Measurements from ENCODE around the gene MLST8.
"Not testable (repeated sequence)": the region's sequence is repeated elsewhere in the genome, so short reads cannot be mapped to it uniquely, and the experiment has no call there.

Gene MLST8

DNA sequence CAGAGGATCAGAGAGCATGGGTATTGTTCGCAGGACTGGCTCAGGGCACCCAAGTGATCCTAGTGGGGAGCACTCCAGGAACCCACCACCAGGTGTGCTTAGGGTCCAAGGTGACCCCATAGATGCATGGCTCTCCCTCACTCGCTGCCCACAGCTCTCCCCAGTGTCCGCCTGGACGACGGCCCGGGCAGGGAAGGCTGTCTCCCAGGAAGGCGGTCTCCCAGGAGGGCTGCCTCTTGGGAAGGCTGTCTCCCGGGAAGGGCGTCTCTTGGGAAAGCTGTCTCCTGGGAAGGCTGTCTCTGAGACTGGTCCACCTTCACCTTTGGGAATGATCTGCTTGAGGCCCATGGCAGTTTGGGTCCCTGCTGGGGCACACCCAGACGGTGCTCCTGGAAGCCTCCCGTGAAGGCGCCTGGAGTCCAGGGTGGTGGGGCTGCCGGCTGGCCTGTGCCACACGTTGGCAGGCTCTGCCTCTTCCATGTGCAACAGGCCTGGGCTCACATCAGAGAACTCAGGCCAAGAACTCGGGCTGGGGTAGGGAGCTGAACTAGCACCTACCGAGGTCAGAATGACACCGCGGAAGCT lies 41.1 kb downstream of the MLST8 start:
- no peak for DNase-seq (ENCODE audit: low read depth)

- peak; percentile 45 for DNase-seq (ENCODE audit: low read depth)
Measured at GRCh38 chr16:2250652-2251295, 45.5 kb downstream of the MLST8 start.

DNA sequence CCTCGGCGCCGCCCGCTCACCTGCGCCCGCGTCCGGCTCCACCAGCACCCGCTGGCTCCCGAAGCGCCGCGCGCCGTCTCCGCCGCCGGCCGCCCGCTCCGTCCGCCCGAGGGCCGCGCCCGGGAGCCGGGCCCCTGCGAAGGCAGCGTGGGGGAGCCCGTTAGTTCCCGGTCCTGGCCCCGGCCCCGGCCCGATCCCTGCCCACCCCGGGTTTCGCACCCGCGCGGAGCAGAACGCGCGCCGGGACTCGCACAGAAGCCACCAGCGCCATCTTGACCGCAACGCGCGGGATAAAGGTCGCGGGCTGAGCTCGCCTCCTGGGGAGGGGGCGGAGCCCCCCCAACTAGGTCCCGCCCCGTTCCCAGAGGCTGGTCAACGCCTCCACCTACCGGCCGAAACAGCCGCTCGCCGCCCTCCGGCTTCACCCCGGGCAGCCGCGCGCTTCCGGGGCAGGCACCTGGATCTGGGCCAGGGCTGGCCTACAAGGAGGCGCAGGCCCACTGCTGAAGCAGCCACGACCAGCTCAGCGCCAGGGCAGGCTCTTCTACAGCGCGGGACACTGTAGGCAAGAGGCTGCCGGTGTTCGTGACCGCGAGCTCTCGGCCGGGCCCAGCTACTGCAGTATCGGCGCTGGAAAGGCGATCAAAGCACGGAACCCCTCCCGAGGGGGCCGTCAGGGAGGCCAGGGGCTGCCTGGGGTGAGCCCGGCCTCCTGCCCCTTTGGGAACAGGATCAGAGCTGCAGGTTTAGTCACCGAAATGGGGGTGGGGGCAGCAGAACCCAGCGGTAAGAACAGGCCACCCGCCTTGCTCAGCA lies 46.2 kb downstream of the MLST8 start, which contains the start of gene ECI1:
TSS of gene ECI1 (minus strand) at position 292 of the 816 bp plus-strand sequence. CDS start at position 271, 21 bp downstream.
- peak; percentile 95 for DNase-seq (ENCODE audit: low read depth)

- peak; percentile 34 for DNase-seq (ENCODE audit: low read depth)
Measured at GRCh38 chr16:2252806-2253148, 47.5 kb downstream of the MLST8 start.

- no peak for DNase-seq (ENCODE audit: low read depth)
Measured at GRCh38 chr16:2253293-2253692, 48.0 kb downstream of the MLST8 start.

DNA sequence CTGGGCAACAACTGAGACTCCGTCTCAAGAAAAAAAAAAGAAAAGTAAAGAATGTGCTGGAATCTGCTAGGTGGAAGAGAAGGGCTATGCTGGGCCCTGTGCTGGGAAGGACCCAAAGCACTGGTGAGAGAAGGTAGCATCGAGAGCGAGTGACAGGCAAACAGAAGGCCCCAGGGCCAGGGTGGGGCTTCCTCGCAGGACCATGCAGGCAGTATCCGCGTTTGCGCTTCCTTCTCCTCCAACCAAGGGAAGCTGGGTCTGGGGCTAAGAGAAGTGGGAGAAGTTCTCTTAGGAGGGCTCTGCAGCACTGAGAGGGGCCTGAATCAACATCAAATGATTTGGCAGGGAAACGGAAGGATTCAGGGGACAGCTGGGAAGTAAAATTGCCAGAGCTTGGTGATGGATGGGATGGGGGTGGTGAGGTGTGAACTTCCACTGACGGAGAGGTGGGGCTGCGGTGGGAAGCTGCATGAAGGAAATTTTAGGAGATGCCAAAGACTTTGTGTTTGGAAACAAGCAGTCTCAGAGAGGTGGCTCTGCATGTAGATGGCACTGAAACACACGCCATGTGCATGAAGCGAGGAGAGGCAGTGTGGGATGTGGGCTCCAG lies 51.4 kb downstream of the MLST8 start:
- DNase-seq (ENCODE audit: low read depth): no peak

- DNase-seq (ENCODE audit: low read depth): no peak
Measured at GRCh38 chr16:2257726-2258125, 52.5 kb downstream of the MLST8 start.

DNA sequence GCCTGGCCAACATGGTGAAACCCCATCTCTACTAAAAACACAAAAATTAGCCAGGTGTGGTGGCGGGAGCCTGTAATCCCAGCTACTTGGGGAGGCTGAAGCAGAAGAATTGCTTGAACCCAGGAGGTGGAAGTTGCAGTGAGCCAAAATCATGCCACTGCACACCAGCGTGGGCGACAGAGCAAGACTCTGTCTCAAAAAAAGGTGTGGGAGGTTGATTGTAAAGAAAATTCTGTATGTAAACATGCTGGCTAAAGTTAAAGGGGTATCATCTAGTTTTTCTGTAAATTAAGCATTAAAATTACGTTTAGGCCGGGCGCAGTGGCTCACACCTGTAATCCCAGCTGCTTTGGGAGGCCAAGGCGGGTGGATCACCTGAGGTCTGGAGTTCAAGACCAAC lies 53.3 kb downstream of the MLST8 start:
- DNase-seq (ENCODE audit: low read depth): not testable (repeated sequence)

All from ELR (cell line).